GM23338 (cell line): ENCODE results near the gene CAMTA1. TPM values are rescaled to one million over a fixed set of nuclear protein-coding genes. Genes with fewer than 3 reads are reported as not detected.

Source experiments
- ATAC-seq: fragments of 200-7000 bp; cut with Tn5 transposase; 3 replicates; pipeline ENCODE4 v1.9.1; 2020
- DNase-seq: peaks from one replicate; pipeline ENCODE4 v3.0.0-alpha.2; 2015; ENCODE audit warnings: low spot score
- H2AFZ ChIP-seq: fragments of 200-600 bp; sonication (generic); 2 replicates; pipeline ENCODE4 v1.8.0; 2016; ENCODE audit warnings: antibody characterized with exemption, mild to moderate bottlenecking, moderate library complexity
- H3F3A ChIP-seq: fragments of 200-600 bp; sonication (generic); replicated peaks from 2 replicates; pipeline ENCODE4 v1.8.0; 2017; ENCODE audit warnings: antibody characterized with exemption, mixed run types, low read depth
- H3K27ac ChIP-seq: fragments of 200-600 bp; sonication (generic); 2 replicates; pipeline ENCODE4 v1.6.1; 2016; ENCODE audit warnings: low read depth
- H3K27me3 ChIP-seq: fragments of 200-600 bp; sonication (generic); 2 replicates; pipeline ENCODE4 v1.8.0; 2016; ENCODE audit warnings: mild to moderate bottlenecking, mixed run types, moderate library complexity; ENCODE audit not compliant: insufficient read depth
- H3K36me3 ChIP-seq: fragments of 200-600 bp; sonication (generic); 2 replicates; pipeline ENCODE4 v1.8.0; 2016; ENCODE audit warnings: mild to moderate bottlenecking; ENCODE audit not compliant: insufficient read depth
- H3K4me1 ChIP-seq: fragments of 200-600 bp; sonication (generic); 2 replicates; pipeline ENCODE4 v1.8.0; 2016; ENCODE audit warnings: mild to moderate bottlenecking, moderate library complexity; ENCODE audit not compliant: insufficient read depth
- H3K4me2 ChIP-seq: fragments of 200-600 bp; sonication (generic); 2 replicates; pipeline ENCODE4 v1.7.1; 2017; ENCODE audit warnings: mixed run types
- H3K4me3 ChIP-seq: fragments of 200-600 bp; sonication (generic); 2 replicates; pipeline ENCODE4 v1.6.1; 2016; ENCODE audit warnings: mixed run types
- H3K79me2 ChIP-seq: fragments of 200-600 bp; sonication (generic); replicated peaks from 2 replicates; pipeline ENCODE4 v1.8.0; 2017; ENCODE audit warnings: mild to moderate bottlenecking; ENCODE audit not compliant: insufficient read depth
- H3K9me2 ChIP-seq: fragments of 200-600 bp; sonication (generic); 2 replicates; pipeline ENCODE4 v1.8.0; 2017; ENCODE audit not compliant: insufficient read depth
- H4K20me1 ChIP-seq: fragments of 200-600 bp; sonication (generic); replicated peaks from 2 replicates; pipeline ENCODE4 v1.8.0; 2017; ENCODE audit warnings: mild to moderate bottlenecking; ENCODE audit not compliant: insufficient read depth
- H3K27ac Mint-ChIP-seq: 2 replicates; pipeline ENCODE4 v1.8.0; 2020; ENCODE audit warnings: inconsistent platforms, mild to moderate bottlenecking, moderate library complexity, mixed read lengths
- H3K27me3 Mint-ChIP-seq: 3 replicates; pipeline ENCODE4 v1.8.0; 2022; ENCODE audit warnings: low read depth, mild to moderate bottlenecking, moderate library complexity, mixed read lengths, inconsistent platforms; ENCODE audit not compliant: insufficient read depth, poor library complexity
- H3K36me3 Mint-ChIP-seq: 3 replicates; pipeline ENCODE4 v1.8.0; 2021; ENCODE audit warnings: low read depth, mild to moderate bottlenecking, inconsistent platforms, moderate library complexity, mixed read lengths
- H3K4me1 Mint-ChIP-seq: 3 replicates; pipeline ENCODE4 v1.8.0; 2020; ENCODE audit warnings: mild to moderate bottlenecking, inconsistent platforms, mixed read lengths
- H3K4me3 Mint-ChIP-seq: 3 replicates; pipeline ENCODE4 v1.8.0; 2021; ENCODE audit warnings: moderate library complexity, mild to moderate bottlenecking, inconsistent platforms, mixed read lengths
- H3K9me3 Mint-ChIP-seq: 3 replicates; pipeline ENCODE4 v1.8.0; 2020; ENCODE audit warnings: moderate library complexity, mild to moderate bottlenecking, inconsistent platforms, mixed read lengths
- CREB1 ChIP-seq: fragments of 250-450 bp; sonication (Bioruptor Pico); IDR thresholded peaks from 2 replicates; pipeline ENCODE4 v1.5.0; 2020; ENCODE audit warnings: low read depth, mild to moderate bottlenecking, moderate library complexity
- CTCF ChIP-seq, 2 experiments: fragments of 200-600 bp in 1 of 2; sonication (generic) in 1 of 2; conservative IDR thresholded peaks; 2 replicates each; pipeline versions ENCODE4 v1.5.1 to v1.6.1; 2016 to 2017; ENCODE audit warnings: antibody characterized with exemption in 2 of 2, low read depth in 2 of 2, mild to moderate bottlenecking in 2 of 2, moderate library complexity in 1 of 2
- ETS1 ChIP-seq: IDR thresholded peaks from 2 replicates; pipeline ENCODE4 v1.6.1; 2016; ENCODE audit warnings: antibody characterized with exemption
- EZH2 ChIP-seq: fragments of 200-600 bp; sonication (generic); IDR thresholded peaks from one replicate; pipeline ENCODE4 v1.8.0; 2017; ENCODE audit warnings: antibody characterized with exemption, mild to moderate bottlenecking, low read depth; ENCODE audit not compliant: unreplicated experiment
- EZH2phosphoT487 ChIP-seq: fragments of 200-600 bp; sonication (generic); IDR thresholded peaks from one replicate; pipeline ENCODE4 v1.8.1; 2018; ENCODE audit warnings: antibody characterized with exemption; ENCODE audit not compliant: unreplicated experiment
- JUNB ChIP-seq: IDR thresholded peaks from one replicate; pipeline ENCODE4 v1.6.1; 2016; ENCODE audit warnings: antibody characterized with exemption; ENCODE audit not compliant: unreplicated experiment
- NANOG ChIP-seq: IDR thresholded peaks from 2 replicates; pipeline ENCODE4 v1.6.1; 2016; ENCODE audit warnings: antibody characterized with exemption, borderline replicate concordance
- POLR2AphosphoS5 ChIP-seq: IDR thresholded peaks from 2 replicates; pipeline ENCODE4 v1.6.1; 2016; ENCODE audit warnings: antibody characterized with exemption, low read depth
- REST ChIP-seq: IDR thresholded peaks from one replicate; pipeline ENCODE4 v1.6.1; 2018; ENCODE audit warnings: antibody characterized with exemption; ENCODE audit not compliant: unreplicated experiment
- STAT1 ChIP-seq: IDR thresholded peaks from one replicate; pipeline ENCODE4 v1.6.1; 2016; ENCODE audit warnings: antibody characterized with exemption; ENCODE audit not compliant: unreplicated experiment
- ZNF114 ChIP-seq: fragments of 250-450 bp; sonication (Bioruptor Pico); IDR thresholded peaks from 2 replicates; pipeline ENCODE4 v1.5.0; 2020; ENCODE audit warnings: mild to moderate bottlenecking, moderate library complexity
- ZNF331 ChIP-seq: fragments of 250-450 bp; sonication (Bioruptor Pico); IDR thresholded peaks from 2 replicates; pipeline ENCODE4 v1.5.0; 2020; ENCODE audit warnings: low read depth, mild to moderate bottlenecking, moderate library complexity
- ZNF462 ChIP-seq: fragments of 250-450 bp; sonication (Bioruptor Pico); IDR thresholded peaks from 2 replicates; pipeline ENCODE4 v1.5.0; 2020; ENCODE audit warnings: mild to moderate bottlenecking, moderate library complexity
- polyA plus RNA-seq: library from polyadenylated mRNA; unstranded; fragments of >200 nt; fragmentation: Nextera tagmentation; extraction: Ambion mirVana; gene quantifications from 2 replicates; pipeline ENCODE4 v1.2.1, GENCODE V29; 2016
- total RNA-seq: library from RNA; depleted of rRNA; stranded (reverse); fragments of >200 nt; shearing (Covaris generic); gene quantifications from 2 replicates; pipeline ENCODE4 v1.2.3, GENCODE V29; 2014

The CAMTA1 gene
- total and polyA plus RNA-seq, 2 experiments from 2014 or later = 115 to 519 TPM

- no peaks in the 10 kb centered on the region for H3K9me3 Mint-ChIP-seq
- 0 out of 2 replicates have a peak overlapping the region, but pooled peaks have one; percentile 77 for H3K27ac Mint-ChIP-seq
- no peaks in the 10 kb centered on the region for H4K20me1 ChIP-seq
- no peaks in the 10 kb centered on the region for H3K79me2 ChIP-seq
- TF ChIP-seq ZNF331 (CRISPR knock-in tag) (no peak), EZH2 (no peak), CREB1 (CRISPR knock-in tag) (no peak), NANOG (no peak), JUNB (no peak), CTCF (conservative IDR thresholded peaks at IDR 0.05; ENCODE audit: low read depth in 2 of 2) (no peak), ETS1 (no peak), ZNF462 (no peak), ZNF114 (no peak), POLR2AphosphoS5 (no peak), EZH2phosphoT487 (no peak), STAT1 (no peak), REST (no peak)
- H3K4me2 ChIP-seq = no peak overlapping the region
- no peaks in the 10 kb centered on the region for H3K9me2 ChIP-seq
- H3F3A ChIP-seq = no peaks in the 10 kb centered on the region
- H3K36me3 Mint-ChIP-seq = no peaks in the 10 kb centered on the region
- H3K4me1 ChIP-seq = peaks cover 17% of the 10 kb centered on the region; the same call in 1 of the 2 replicates
- H3K27me3 Mint-ChIP-seq = peaks cover 4% of the 10 kb centered on the region
- DNase-seq (no peak), ATAC-seq (no peak)
- no peak overlapping the region for H3K4me3 Mint-ChIP-seq
- H3K27ac ChIP-seq = 0 out of 2 replicates have a peak overlapping the region, but pooled peaks have one; percentile 69
- no peaks in the 10 kb centered on the region for H3K27me3 ChIP-seq
- H3K4me3 ChIP-seq = no peak overlapping the region
- H2AFZ ChIP-seq = no peak overlapping the region
- no peaks in the 10 kb centered on the region for H3K36me3 ChIP-seq
- peaks cover 29% of the 10 kb centered on the region for H3K4me1 Mint-ChIP-seq
Measured at GRCh38 chr1:7043191-7043549, 257.9 kb downstream of the CAMTA1 start.
